Right lobe of liver (tissue), 6 donors: ENCODE measurements around the gene OPTN. TPM values are rescaled to one million over a fixed set of nuclear protein-coding genes. Genes with fewer than 3 reads are reported as not detected.

ENCODE experiments used
- ATAC-seq, 4 donors: fragments of 200-7000 bp; cut with Tn5 transposase; one replicate each; pipeline ENCODE4 v1.9.1; 2020; ENCODE audit warnings: mild to moderate bottlenecking in 4 of 4, moderate library complexity in 4 of 4
- DNase-seq, 3 donors: peaks; one replicate each; pipeline ENCODE4 v3.0.0-alpha.2; 2020
- H3K27ac ChIP-seq, 3 donors: fragments of 200-600 bp; one replicate each; pipeline ENCODE4 v1.8.0; 2022
- H3K27me3 ChIP-seq, 2 donors: fragments of 200-600 bp; one replicate each; pipeline ENCODE4 v1.8.0; 2022
- H3K36me3 ChIP-seq, 4 donors: fragments of 200-600 bp; sonication (generic) in 1 of 4; one replicate each; pipeline versions ENCODE4 v1.5.1 to v1.8.0; 2017 to 2022; ENCODE audit warnings: control low read depth in 1 of 4
- H3K4me1 ChIP-seq, 4 donors: fragments of 200-600 bp; sonication (generic) in 1 of 4; one replicate each; pipeline versions ENCODE4 v1.5.1 to v1.8.0; 2017 to 2022; ENCODE audit warnings: control low read depth in 1 of 4
- H3K4me3 ChIP-seq, 3 donors: fragments of 200-600 bp; one replicate each; pipeline ENCODE4 v1.8.0; 2022
- H3K9me3 ChIP-seq, 4 donors: fragments of 200-600 bp; sonication (generic) in 1 of 4; one replicate each; pipeline versions ENCODE4 v1.5.1 to v1.8.0; 2017 to 2022; ENCODE audit warnings: control low read depth in 1 of 4
- POLR2A ChIP-seq: fragments of 450-650 bp; IDR thresholded peaks from one replicate; pipeline ENCODE4 v1.6.1; 2017; ENCODE audit warnings: antibody characterized with exemption, mild to moderate bottlenecking
- WGBS: methylation state at CpG from one replicate; pipeline ENCODE4 v1.1.6; 2018; ENCODE audit warnings: low coverage, low lambda C conversion rate; ENCODE audit not compliant: insufficient coverage; ENCODE audit errors: missing lambda C conversion rate; 5-methylcytosine and 5-hydroxymethylcytosine counted together
- intact Hi-C, 2 donors: fragments of 100-400 bp; cut with DNase I; formaldehyde crosslinking; loops; one replicate each; pipeline versions ENCODE4 v1.11.2 to v1.14.1; 2022
- total RNA-seq, 6 experiments: library from RNA; depleted of rRNA in 2 of 6; stranded (reverse); fragments of >200 nt in 2 of 6; fragmentation: NEBNext Ultra II Directional in 3 of 6; extraction: Animal tissue kit (Norgen Biotek cat#: 25700) in 3 of 6; gene quantifications; one replicate each; pipeline versions ENCODE4 v1.1.0 to v1.2.4, GENCODE V29; 2016 to 2023
- TF ChIP-seq, protein P1 (sequence below), 4 donors: fragments of 200-600 bp in 3 of 4; fragments of 450-650 bp in 1 of 4; IDR thresholded peaks; one replicate each; pipeline versions ENCODE4 v1.5.1 to v1.8.0; 2016 to 2022; ENCODE audit warnings: antibody characterized with exemption in 4 of 4, mild to moderate bottlenecking in 2 of 4
- donor health status: DM: no; HTN: yes; CAD: no.
- donor health status: DM: no; HTN: no; CAD: no.
- donor health status: DM: no; HTN: no; CAD: no.
- donor health status: DM: no; HTN: yes; CAD: no.
- donor health status: DM: no; HTN: yes; CAD: no.

The OPTN gene
- total RNA-seq, 6 experiments from 2014 or later, result 30.4 to 70.7 (median 36.9) TPM

DNA sequence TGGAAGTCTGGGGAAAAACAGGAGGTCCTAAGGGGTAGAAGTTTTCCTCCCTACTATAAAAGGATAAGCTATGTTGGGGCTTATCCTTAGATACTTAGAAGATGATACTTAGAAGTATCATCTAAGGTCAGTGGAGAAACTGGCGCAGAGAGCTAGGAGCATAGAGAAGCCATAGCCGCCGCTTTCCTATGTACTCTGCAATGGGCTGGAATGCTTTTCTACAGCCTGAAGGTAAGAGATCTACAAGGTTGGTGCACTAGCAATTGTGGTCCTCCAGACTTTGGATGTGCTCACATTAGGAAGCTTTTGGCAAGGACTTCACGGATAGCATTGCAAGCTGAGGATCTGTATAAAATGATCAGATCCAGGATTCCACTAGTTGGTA lies 12.4 kb upstream of the OPTN start:
- DNase-seq (no peak), ATAC-seq (no peak)
- Histone ChIP-seq H3K27me3 (no peaks in the 10 kb centered on the region), H3K36me3 (no peaks in the 10 kb centered on the region), H3K27ac (no peak overlapping the region), H3K9me3 (peaks cover 0 to 8% (median 0%) of the 10 kb centered on the region in 4 donors), H3K4me1 (peaks cover 0 to 7% (median 3%) of the 10 kb centered on the region in 4 donors), H3K4me3 (no peak overlapping the region)
- WGBS, result 93% methylated on average over 4 of the region's 4 CpGs
- intact Hi-C loops, result no loop called here
- TF ChIP-seq POLR2A, result no peak
- TF ChIP-seq, protein P1, sequence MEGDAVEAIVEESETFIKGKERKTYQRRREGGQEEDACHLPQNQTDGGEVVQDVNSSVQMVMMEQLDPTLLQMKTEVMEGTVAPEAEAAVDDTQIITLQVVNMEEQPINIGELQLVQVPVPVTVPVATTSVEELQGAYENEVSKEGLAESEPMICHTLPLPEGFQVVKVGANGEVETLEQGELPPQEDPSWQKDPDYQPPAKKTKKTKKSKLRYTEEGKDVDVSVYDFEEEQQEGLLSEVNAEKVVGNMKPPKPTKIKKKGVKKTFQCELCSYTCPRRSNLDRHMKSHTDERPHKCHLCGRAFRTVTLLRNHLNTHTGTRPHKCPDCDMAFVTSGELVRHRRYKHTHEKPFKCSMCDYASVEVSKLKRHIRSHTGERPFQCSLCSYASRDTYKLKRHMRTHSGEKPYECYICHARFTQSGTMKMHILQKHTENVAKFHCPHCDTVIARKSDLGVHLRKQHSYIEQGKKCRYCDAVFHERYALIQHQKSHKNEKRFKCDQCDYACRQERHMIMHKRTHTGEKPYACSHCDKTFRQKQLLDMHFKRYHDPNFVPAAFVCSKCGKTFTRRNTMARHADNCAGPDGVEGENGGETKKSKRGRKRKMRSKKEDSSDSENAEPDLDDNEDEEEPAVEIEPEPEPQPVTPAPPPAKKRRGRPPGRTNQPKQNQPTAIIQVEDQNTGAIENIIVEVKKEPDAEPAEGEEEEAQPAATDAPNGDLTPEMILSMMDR (IDR thresholded peaks at IDR 0.05), result no peak

GRCh38 chr10:13087986-13088618 lies 11.9 kb upstream of the OPTN start:
- Histone ChIP-seq H3K27me3 (no peaks in the 10 kb centered on the region), H3K9me3 (peaks cover 0 to 7% (median 0%) of the 10 kb centered on the region in 4 donors), H3K36me3 (no peaks in the 10 kb centered on the region), H3K27ac (no peak overlapping the region), H3K4me3 (no peak overlapping the region), H3K4me1 (peaks cover 0 to 12% (median 3%) of the 10 kb centered on the region in 4 donors)
- WGBS, result 54% methylated on average over 7 of the region's 7 CpGs
- intact Hi-C loops, result no loop called here
- TF ChIP-seq, protein P1 (IDR thresholded peaks at IDR 0.05), result no peak
- no peak for TF ChIP-seq POLR2A
- ATAC-seq, result no peak
- no peak for DNase-seq

DNA sequence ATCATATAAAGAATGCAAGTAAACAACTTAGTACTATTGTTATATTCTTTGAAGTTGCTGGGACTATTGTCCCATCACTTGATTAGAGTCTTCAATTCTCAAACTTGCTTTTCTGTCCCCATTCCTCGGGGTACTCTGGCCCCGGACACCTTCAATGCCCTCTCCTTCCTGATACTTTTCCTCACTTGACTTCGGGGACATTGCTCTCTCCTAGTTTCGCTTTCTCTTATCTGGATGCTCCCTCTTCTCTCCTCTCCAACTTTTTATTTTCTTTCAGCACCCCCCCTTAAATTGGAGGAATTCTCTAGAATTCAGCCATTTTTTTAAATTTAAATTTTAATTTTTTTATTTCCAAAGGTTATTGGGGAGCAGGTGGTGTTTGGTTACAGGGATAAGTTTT lies 10.6 kb upstream of the OPTN start:
- H3K9me3 ChIP-seq, result no peaks in the 10 kb centered on the region
- 48% methylated on average over 4 of the region's 4 CpGs for WGBS
- no peak overlapping the region for H3K27ac ChIP-seq
- no peak overlapping the region for H3K4me3 ChIP-seq
- no peaks in the 10 kb centered on the region for H3K36me3 ChIP-seq
- peak in 1 of 4 donors; percentile 34 for ATAC-seq
- intact Hi-C loops, result no loop called here
- no peak for DNase-seq
- H3K27me3 ChIP-seq, result no peaks in the 10 kb centered on the region
- H3K4me1 ChIP-seq, result peaks cover 0 to 14% (median 3%) of the 10 kb centered on the region in 4 donors
- TF ChIP-seq POLR2A, result no peak
- TF ChIP-seq, protein P1 (IDR thresholded peaks at IDR 0.05), result no peak

GRCh38 chr10:13090289-13090688 lies 9.7 kb upstream of the OPTN start:
- WGBS, result 27% methylated on average over 2 of the region's 2 CpGs
- intact Hi-C loops, result no loop called here
- Histone ChIP-seq H3K4me3 (no peak overlapping the region), H3K36me3 (no peaks in the 10 kb centered on the region), H3K4me1 (peaks cover 0 to 14% (median 3%) of the 10 kb centered on the region in 4 donors), H3K9me3 (no peaks in the 10 kb centered on the region), H3K27me3 (no peaks in the 10 kb centered on the region), H3K27ac (no peak overlapping the region)
- TF ChIP-seq, protein P1 (IDR thresholded peaks at IDR 0.05), result no peak
- no peak for TF ChIP-seq POLR2A
- DNase-seq, result no peak
- peak in 1 of 4 donors; percentile 15 for ATAC-seq
